ENCODE measurements around the gene SH2D6.

DNA sequence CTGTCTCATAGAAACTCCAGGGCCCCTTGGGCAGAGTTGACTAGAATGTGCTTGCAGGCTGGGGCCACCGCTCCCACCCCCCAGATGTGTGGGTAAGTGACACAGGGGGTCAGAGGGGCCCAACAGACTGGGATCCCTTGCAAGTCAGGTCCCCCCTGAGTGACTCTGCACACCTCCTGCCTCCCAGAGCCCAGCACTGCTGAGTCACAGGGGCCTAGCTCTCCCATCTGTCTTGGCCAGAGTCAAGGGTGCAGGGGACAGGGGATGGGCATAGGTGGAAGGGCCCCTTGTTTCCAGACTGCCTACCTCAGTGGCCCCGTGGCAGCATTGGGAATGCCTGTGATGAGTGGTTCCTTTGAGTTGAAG lies 11.4 kb downstream of the SH2D6 start:
- TF ChIP-seq, protein P1, sequence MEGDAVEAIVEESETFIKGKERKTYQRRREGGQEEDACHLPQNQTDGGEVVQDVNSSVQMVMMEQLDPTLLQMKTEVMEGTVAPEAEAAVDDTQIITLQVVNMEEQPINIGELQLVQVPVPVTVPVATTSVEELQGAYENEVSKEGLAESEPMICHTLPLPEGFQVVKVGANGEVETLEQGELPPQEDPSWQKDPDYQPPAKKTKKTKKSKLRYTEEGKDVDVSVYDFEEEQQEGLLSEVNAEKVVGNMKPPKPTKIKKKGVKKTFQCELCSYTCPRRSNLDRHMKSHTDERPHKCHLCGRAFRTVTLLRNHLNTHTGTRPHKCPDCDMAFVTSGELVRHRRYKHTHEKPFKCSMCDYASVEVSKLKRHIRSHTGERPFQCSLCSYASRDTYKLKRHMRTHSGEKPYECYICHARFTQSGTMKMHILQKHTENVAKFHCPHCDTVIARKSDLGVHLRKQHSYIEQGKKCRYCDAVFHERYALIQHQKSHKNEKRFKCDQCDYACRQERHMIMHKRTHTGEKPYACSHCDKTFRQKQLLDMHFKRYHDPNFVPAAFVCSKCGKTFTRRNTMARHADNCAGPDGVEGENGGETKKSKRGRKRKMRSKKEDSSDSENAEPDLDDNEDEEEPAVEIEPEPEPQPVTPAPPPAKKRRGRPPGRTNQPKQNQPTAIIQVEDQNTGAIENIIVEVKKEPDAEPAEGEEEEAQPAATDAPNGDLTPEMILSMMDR (IDR thresholded peaks at IDR 0.05) = no peak
- no peak for TF ChIP-seq POLR2A (IDR thresholded peaks at IDR 0.05)
